ENCODE data around the gene ATP11B.

DNA sequence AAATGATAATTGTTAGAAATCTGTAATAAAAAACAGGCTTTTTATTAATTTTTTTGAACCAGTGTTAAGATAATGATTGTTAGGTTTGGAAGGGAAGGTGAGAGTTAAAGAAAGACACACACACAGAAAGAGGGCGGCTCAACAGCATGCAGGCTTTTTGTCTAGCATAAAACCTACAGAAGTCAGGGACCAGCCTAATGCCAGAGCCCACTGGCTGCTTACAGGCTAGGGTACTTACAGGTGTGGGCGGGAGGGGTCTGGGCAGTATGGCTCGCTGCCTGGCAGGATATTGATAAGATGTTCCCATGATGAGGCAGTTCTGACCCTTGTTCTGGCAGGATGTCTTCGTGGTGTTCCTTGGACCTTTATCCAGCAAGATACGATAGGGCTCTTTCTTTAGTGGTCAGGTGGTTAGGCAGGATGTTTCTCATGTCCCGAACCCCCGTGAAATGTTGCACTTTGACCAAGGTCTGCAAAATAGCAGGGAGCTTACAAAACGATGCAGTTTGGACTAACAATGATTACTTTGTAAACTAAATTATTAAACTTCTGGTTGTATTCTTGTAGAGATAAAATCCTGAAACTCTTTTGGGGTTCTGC, 102.3 kb downstream of the ATP11B start:
- TF ChIP-seq ZNF302 (CRISPR knock-in tag; IDR thresholded peaks at IDR 0.05) (no peak), ZC3H11A (IDR thresholded peaks at IDR 0.05) (no peak), EP300 (IDR thresholded peaks at IDR 0.05) (no peak), SMC3 (IDR thresholded peaks at IDR 0.05) (no peak), HMGXB4 (CRISPR knock-in tag; IDR thresholded peaks at IDR 0.05; ENCODE audit: borderline replicate concordance) (no peak)
- TF ChIP-seq, protein P1, sequence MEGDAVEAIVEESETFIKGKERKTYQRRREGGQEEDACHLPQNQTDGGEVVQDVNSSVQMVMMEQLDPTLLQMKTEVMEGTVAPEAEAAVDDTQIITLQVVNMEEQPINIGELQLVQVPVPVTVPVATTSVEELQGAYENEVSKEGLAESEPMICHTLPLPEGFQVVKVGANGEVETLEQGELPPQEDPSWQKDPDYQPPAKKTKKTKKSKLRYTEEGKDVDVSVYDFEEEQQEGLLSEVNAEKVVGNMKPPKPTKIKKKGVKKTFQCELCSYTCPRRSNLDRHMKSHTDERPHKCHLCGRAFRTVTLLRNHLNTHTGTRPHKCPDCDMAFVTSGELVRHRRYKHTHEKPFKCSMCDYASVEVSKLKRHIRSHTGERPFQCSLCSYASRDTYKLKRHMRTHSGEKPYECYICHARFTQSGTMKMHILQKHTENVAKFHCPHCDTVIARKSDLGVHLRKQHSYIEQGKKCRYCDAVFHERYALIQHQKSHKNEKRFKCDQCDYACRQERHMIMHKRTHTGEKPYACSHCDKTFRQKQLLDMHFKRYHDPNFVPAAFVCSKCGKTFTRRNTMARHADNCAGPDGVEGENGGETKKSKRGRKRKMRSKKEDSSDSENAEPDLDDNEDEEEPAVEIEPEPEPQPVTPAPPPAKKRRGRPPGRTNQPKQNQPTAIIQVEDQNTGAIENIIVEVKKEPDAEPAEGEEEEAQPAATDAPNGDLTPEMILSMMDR (IDR thresholded peaks at IDR 0.05) = no peak

Measured in A549 (cell line).